Endothelial cell of umbilical vein (primary cell): ENCODE data around the gene LARP1B. TPM values are rescaled to one million over a fixed set of nuclear protein-coding genes. Genes with fewer than 3 reads are reported as not detected.

Experiments
- BruUV-seq: library from RNA; stranded (reverse); fragments of 400-500 nt; replicated peaks from 2 replicates; lab custom pipeline; 2021; lab: Mats Ljungman, UMichigan
- CTCF ChIA-PET: fragments of 300-600, 350-600 bp; sonication (Branson Sonifier 250); formaldehyde crosslinking; loops from one replicate; lab custom pipeline; 2021; ENCODE audit warnings: antibody characterized with exemption, inconsistent platforms; lab: Charles Lee
- POLR2A ChIA-PET: fragments of 300-600, 350-600 bp; sonication (Branson Sonifier 250); formaldehyde crosslinking; loops from one replicate; lab custom pipeline; 2021; ENCODE audit warnings: antibody characterized with exemption, inconsistent platforms; lab: Charles Lee
- DNase-seq: peaks from one replicate; pipeline ENCODE4 v3.0.0-alpha.2; 2011; ENCODE audit warnings: low read depth, low spot score
- FAIRE-seq: peaks from 2 replicates; lab custom pipeline; 2011; peaks lifted over from hg19 to GRCh38; lab: Jason Lieb, UNC
- H2AFZ ChIP-seq: 2 replicates; pipeline ENCODE4 v1.6.0; 2012; ENCODE audit warnings: low read depth, low read length, control low read depth, inconsistent platforms
- H3K27ac ChIP-seq: 2 replicates; pipeline ENCODE4 v1.5.1; 2011; ENCODE audit warnings: low read depth, mild to moderate bottlenecking, control low read depth, low read length, moderate library complexity; ENCODE audit not compliant: insufficient read depth
- H3K27me3 ChIP-seq, 2 experiments: 2 replicates each; pipeline versions ENCODE4 v1.6.0 to v1.6.1; 2011; ENCODE audit warnings: low read length in 2 of 2, mixed read lengths in 1 of 2; ENCODE audit not compliant: control insufficient read depth in 2 of 2, insufficient read depth in 2 of 2
- H3K36me3 ChIP-seq, 2 experiments: 2 replicates in 1 of 2; 3 replicates in 1 of 2; pipeline ENCODE4 v1.5.1; 2011; ENCODE audit warnings: low read length in 2 of 2, mild to moderate bottlenecking in 1 of 2, moderate library complexity in 1 of 2; ENCODE audit not compliant: control insufficient read depth in 2 of 2, insufficient read depth in 2 of 2; ENCODE audit errors: extremely low read depth in 1 of 2
- H3K4me1 ChIP-seq: 3 replicates; pipeline ENCODE4 v1.5.1; 2011; ENCODE audit warnings: mild to moderate bottlenecking, low read length; ENCODE audit not compliant: control insufficient read depth, insufficient read depth; ENCODE audit errors: extremely low read depth
- H3K4me2 ChIP-seq: 2 replicates; pipeline ENCODE4 v1.6.1; 2011; ENCODE audit warnings: low read length, control low read depth, mixed read lengths; ENCODE audit not compliant: insufficient read depth
- H3K4me3 ChIP-seq, 3 experiments: fragments of 200-600 bp in 1 of 3; sonication (generic), shearing (Covaris generic) in 1 of 3; replicated peaks in 1 of 3; 2 replicates each; pipeline ENCODE4 v1.5.1; 2011 to 2016; ENCODE audit warnings: control low read depth in 3 of 3, low read length in 3 of 3, mild to moderate bottlenecking in 2 of 3, inconsistent platforms in 1 of 3, low read depth in 1 of 3, moderate library complexity in 1 of 3; ENCODE audit not compliant: insufficient read depth in 1 of 3
- H3K79me2 ChIP-seq: 2 replicates; pipeline ENCODE4 v1.6.0; 2012; ENCODE audit warnings: low read length, inconsistent platforms; ENCODE audit not compliant: control insufficient read depth, insufficient read depth
- H3K9ac ChIP-seq: replicated peaks from 2 replicates; pipeline ENCODE3; 2011; ENCODE audit warnings: low read length, control low read depth; ENCODE audit not compliant: insufficient read depth; ENCODE audit errors: extremely low read depth
- H3K9me1 ChIP-seq: replicated peaks from 3 replicates; pipeline ENCODE4 v1.6.0; 2011; ENCODE audit warnings: mild to moderate bottlenecking, low read length; ENCODE audit not compliant: control insufficient read depth, insufficient read depth; ENCODE audit errors: extremely low read depth
- H3K9me3 ChIP-seq: replicated peaks from 2 replicates; pipeline ENCODE4 v1.5.1; 2012; ENCODE audit warnings: low read length, inconsistent platforms; ENCODE audit not compliant: control insufficient read depth, insufficient read depth
- H4K20me1 ChIP-seq: replicated peaks from 2 replicates; pipeline ENCODE3; 2011; ENCODE audit warnings: mild to moderate bottlenecking, low read length; ENCODE audit not compliant: control insufficient read depth, insufficient read depth; ENCODE audit errors: extremely low read depth
- EZH2 ChIP-seq: IDR thresholded peaks from 2 replicates; pipeline ENCODE4 v1.6.1; 2012; ENCODE audit warnings: borderline replicate concordance, low read depth, mild to moderate bottlenecking, moderate library complexity, low read length, inconsistent platforms; ENCODE audit not compliant: severe bottlenecking
- FOS ChIP-seq: IDR thresholded peaks from 2 replicates; pipeline ENCODE4 v1.6.1; 2011; ENCODE audit warnings: mild to moderate bottlenecking, low read length, moderate library complexity, borderline replicate concordance; ENCODE audit not compliant: insufficient read depth
- GATA2 ChIP-seq: IDR thresholded peaks from 2 replicates; pipeline ENCODE4 v1.7.0; 2011; ENCODE audit warnings: low read depth, mild to moderate bottlenecking, moderate library complexity, mixed read lengths, low read length; ENCODE audit not compliant: insufficient read length, insufficient read depth
- JUN ChIP-seq: IDR thresholded peaks from 2 replicates; pipeline ENCODE4 v1.6.1; 2011; ENCODE audit warnings: borderline replicate concordance, low read depth; ENCODE audit not compliant: insufficient read length, insufficient read depth
- MYC ChIP-seq: IDR thresholded peaks from one replicate; pipeline ENCODE4 v1.6.1; 2011; ENCODE audit warnings: mild to moderate bottlenecking, low read depth, low read length
- POLR2A ChIP-seq: IDR thresholded peaks from 2 replicates; pipeline ENCODE4 v1.6.1; 2012; ENCODE audit warnings: low read depth, mild to moderate bottlenecking, control low read depth, low read length
- POLR2AphosphoS5 ChIP-seq: IDR thresholded peaks from 2 replicates; pipeline ENCODE4 v1.6.1; 2012; ENCODE audit warnings: low read depth, mild to moderate bottlenecking, control low read depth, low read length, moderate library complexity; ENCODE audit not compliant: insufficient read depth
- dilution Hi-C: fragments of 300-500 bp; cut with MboI; formaldehyde crosslinking; loops from one replicate; pipeline ENCODE4 v1.15.0; 2019; ENCODE audit warnings: low sequenced_read_pairs; ENCODE audit not compliant: extremely low pct_ligation_motif_present
- intact Hi-C: fragments of 100-400 bp; cut with micrococcal nuclease; formaldehyde crosslinking; loops from one replicate; pipeline ENCODE4 v1.10.0; 2022
- polyA plus RNA-seq, 4 experiments: library from polyadenylated mRNA; depleted of rRNA in 3 of 4; stranded (reverse) in 3 of 4; unstranded in 1 of 4; fragments of >200 nt; gene quantifications; 2 replicates each; pipeline versions ENCODE4 v1.2.1 to v1.2.3, GENCODE V29; 2011 to 2012; ENCODE audit warnings: missing spikeins in 1 of 4
- total RNA-seq: library from RNA; stranded (reverse); gene quantifications from 2 replicates; pipeline ENCODE4 v1.2.3, GENCODE V29; 2021
- TF ChIP-seq, protein P1 (sequence below), 2 donors: IDR thresholded peaks; 1 replicate in 1 of 2; 2 replicates in 1 of 2; pipeline ENCODE4 v1.5.1; 2011; ENCODE audit warnings: low read length in 2 of 2, mild to moderate bottlenecking in 2 of 2, moderate library complexity in 2 of 2, control low read depth in 1 of 2, inconsistent platforms in 1 of 2, low read depth in 1 of 2; ENCODE audit not compliant: insufficient read depth in 1 of 2; ENCODE audit errors: extremely low read depth in 1 of 2
- TF ChIP-seq, protein P2 (sequence below): IDR thresholded peaks from 2 replicates; pipeline ENCODE4 v1.6.1; 2011; ENCODE audit not compliant: insufficient read depth, insufficient read length

Gene LARP1B
- total and polyA plus RNA-seq, 2 donors (not counting 3 experiments of a cell fraction or from before 2014, with no cell fraction given), result 7.3 to 28.8 TPM

DNA sequence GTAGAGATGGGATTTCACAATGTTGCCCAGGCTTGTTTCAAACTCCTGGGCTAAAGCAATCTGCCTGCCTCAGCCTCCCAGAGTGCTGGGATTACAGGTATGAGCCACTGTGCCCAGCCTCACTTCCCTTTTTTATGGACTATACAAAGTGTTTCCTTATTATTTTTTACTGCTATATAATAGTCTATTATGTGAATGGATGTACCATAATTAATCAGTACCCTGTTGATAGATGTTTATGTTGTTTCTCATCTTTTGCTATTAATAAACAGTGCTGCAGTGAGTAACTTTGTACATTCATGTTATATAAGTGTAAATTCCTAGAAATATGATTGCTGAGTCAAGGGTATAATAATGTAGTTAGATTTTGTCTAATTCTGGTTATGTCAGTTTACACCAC, 35.8 kb upstream of the LARP1B start:
- no peaks in the 10 kb centered on the region for H3K9me1 ChIP-seq

DNA sequence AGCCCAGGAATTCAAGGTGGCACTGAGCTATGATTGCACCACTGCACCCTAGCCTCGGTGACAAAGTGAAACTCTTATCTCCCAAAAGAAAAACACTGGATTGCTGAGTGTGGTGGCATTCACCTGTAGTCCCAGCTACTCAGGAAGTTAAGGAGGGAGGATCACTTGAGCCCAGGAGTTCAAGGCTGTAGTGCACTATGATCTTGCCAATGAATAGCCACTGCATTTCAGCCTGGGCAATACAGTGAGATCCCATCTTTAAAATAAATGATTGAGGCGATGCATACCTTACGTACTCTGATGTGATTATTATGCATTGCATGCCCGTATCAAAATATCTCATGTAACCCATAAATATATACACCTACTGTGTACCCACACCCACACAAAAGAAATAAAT, 31.2 kb upstream of the LARP1B start:
- Histone ChIP-seq H3K4me3 (no peak overlapping the region), H3K4me2 (no peak overlapping the region), H2AFZ (no peak overlapping the region), H3K27me3 (no peaks in the 10 kb centered on the region), H4K20me1 (no peaks in the 10 kb centered on the region), H3K9me3 (no peaks in the 10 kb centered on the region), H3K9me1 (no peaks in the 10 kb centered on the region), H3K27ac (no peak overlapping the region), H3K79me2 (no peaks in the 10 kb centered on the region), H3K4me1 (no peaks in the 10 kb centered on the region), H3K36me3 (peaks cover 0 to 2% of the 10 kb centered on the region in 2 experiments), H3K9ac (no peak overlapping the region)
- dilution Hi-C loops, result no loop called here
- TF ChIP-seq JUN (no peak), POLR2A (no peak), FOS (no peak), MYC (no peak), POLR2AphosphoS5 (no peak), GATA2 (no peak), EZH2 (no peak)
- TF ChIP-seq, protein P1, sequence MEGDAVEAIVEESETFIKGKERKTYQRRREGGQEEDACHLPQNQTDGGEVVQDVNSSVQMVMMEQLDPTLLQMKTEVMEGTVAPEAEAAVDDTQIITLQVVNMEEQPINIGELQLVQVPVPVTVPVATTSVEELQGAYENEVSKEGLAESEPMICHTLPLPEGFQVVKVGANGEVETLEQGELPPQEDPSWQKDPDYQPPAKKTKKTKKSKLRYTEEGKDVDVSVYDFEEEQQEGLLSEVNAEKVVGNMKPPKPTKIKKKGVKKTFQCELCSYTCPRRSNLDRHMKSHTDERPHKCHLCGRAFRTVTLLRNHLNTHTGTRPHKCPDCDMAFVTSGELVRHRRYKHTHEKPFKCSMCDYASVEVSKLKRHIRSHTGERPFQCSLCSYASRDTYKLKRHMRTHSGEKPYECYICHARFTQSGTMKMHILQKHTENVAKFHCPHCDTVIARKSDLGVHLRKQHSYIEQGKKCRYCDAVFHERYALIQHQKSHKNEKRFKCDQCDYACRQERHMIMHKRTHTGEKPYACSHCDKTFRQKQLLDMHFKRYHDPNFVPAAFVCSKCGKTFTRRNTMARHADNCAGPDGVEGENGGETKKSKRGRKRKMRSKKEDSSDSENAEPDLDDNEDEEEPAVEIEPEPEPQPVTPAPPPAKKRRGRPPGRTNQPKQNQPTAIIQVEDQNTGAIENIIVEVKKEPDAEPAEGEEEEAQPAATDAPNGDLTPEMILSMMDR (IDR thresholded peaks at IDR 0.05; ENCODE audit: extremely low read depth in 1 of 2, insufficient read depth in 1 of 2, low read depth in 1 of 2, low read length in 2 of 2), result no peak
- TF ChIP-seq, protein P2, sequence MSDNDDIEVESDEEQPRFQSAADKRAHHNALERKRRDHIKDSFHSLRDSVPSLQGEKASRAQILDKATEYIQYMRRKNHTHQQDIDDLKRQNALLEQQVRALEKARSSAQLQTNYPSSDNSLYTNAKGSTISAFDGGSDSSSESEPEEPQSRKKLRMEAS, result no peak
- POLR2A ChIA-PET, result no interaction called here
- FAIRE-seq (no peak), DNase-seq (no peak)
- intact Hi-C loops, result no loop called here
- CTCF ChIA-PET, result no interaction called here
- no TSS peak for BruUV-seq

More for the DNA sequence above, 35.8 kb upstream of the LARP1B start:
- Histone ChIP-seq H3K36me3 (peaks cover 0 to 2% of the 10 kb centered on the region in 2 experiments), H3K79me2 (no peaks in the 10 kb centered on the region), H3K9ac (no peak overlapping the region), H3K9me3 (no peaks in the 10 kb centered on the region), H2AFZ (no peak overlapping the region), H3K27me3 (no peaks in the 10 kb centered on the region), H4K20me1 (no peaks in the 10 kb centered on the region), H3K4me1 (no peaks in the 10 kb centered on the region), H3K4me2 (no peak overlapping the region), H3K4me3 (no peak overlapping the region), H3K27ac (no peak overlapping the region)
- intact Hi-C loops (no loop called here), dilution Hi-C loops (no loop called here)
- FAIRE-seq, result no peak
- CTCF ChIA-PET, result no interaction called here
- POLR2A ChIA-PET, result no interaction called here
- DNase-seq, result no peak
- BruUV-seq, result no TSS peak
- TF ChIP-seq POLR2A (no peak), GATA2 (no peak), MYC (no peak), FOS (no peak)
- TF ChIP-seq, protein P2, result no peak
